Activated naive CD8-positive, alpha-beta T cell treated with anti-CD3 and anti-CD28 coated beads, Interleukin-2, amount 50 U/mL, for 24 hours (primary cell): ENCODE data around the gene RPL28.
A peak's percentile ranks its signal among the peaks of the same experiment; 100 is the strongest.

Experiments used
- ATAC-seq: fragments of 150-1000 bp; cut with Tn5 transposase; one replicate; pipeline ENCODE4 v1.10.0; 2021
- DNase-seq: peaks from one replicate; pipeline ENCODE4 v3.0.0; 2021
- H3K27ac Mint-ChIP-seq: one replicate; pipeline ENCODE4 v1.8.0; 2021; ENCODE audit warnings: mild to moderate bottlenecking, mixed read lengths
- H3K27me3 Mint-ChIP-seq: one replicate; pipeline ENCODE4 v1.8.0; 2021; ENCODE audit warnings: mixed read lengths
- H3K36me3 Mint-ChIP-seq: one replicate; pipeline ENCODE4 v1.8.0; 2021; ENCODE audit warnings: low read depth, mixed read lengths
- H3K4me1 Mint-ChIP-seq: one replicate; pipeline ENCODE4 v1.8.0; 2021; ENCODE audit warnings: mixed read lengths
- H3K4me3 Mint-ChIP-seq: one replicate; pipeline ENCODE4 v1.8.0; 2021; ENCODE audit warnings: mild to moderate bottlenecking, moderate library complexity, mixed read lengths
- H3K9me3 Mint-ChIP-seq: one replicate; pipeline ENCODE4 v1.8.0; 2021; ENCODE audit warnings: mixed read lengths

RPL28 gene

DNA sequence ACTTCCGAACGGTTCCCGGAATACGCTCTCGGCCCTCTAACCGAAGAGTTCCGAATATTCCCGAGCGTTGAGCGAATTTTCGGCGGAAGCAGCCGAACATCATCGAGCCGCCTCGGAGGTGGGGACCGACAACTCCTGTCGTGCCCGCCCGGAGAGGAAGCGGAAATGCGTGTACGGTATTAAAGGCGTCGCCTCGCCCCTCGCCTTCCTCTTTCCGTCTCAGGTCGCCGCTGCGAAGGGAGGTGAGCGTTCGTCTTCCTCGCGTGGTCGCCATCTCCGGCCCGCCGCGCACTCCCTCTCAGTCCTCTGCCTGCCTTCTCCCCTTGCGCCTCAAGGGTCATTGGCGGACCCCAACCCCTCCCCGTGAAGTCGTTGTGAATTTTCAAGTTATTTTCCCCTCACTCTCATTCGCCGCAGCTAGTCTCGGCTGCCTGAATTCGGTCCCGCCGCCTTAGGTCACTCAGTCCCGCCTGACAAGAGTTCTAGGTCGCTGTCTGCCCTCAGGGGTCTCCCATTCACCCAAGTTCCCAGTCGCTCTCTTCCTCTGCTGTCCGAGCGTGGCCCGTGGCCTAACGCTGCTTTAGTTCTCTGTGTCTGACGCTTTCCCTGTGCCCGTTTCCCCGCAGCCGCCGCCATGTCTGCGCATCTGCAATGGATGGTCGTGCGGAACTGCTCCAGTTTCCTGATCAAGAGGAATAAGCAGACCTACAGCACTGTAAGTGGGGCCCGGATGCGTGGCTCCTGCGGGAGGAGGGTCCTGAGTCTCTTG is at the start of gene RPL28:
Gene RPL28 (plus strand): TSS at position 209 of the 769 bp plus-strand sequence. CDS start 426 bp downstream, at position 635.
- Mint-ChIP-seq H3K27me3 (peaks cover 2% of the 10 kb centered on the region), H3K36me3 (peaks cover 50% of the 10 kb centered on the region), H3K27ac (peak within 1 kb of the TSS; percentile 99), H3K9me3 (no peaks in the 10 kb centered on the region), H3K4me3 (peak within 1 kb of the TSS; percentile 97), H3K4me1 (peaks cover 61% of the 10 kb centered on the region)
- DNase-seq (peak; percentile 98), ATAC-seq (peak; percentile 60)

DNA sequence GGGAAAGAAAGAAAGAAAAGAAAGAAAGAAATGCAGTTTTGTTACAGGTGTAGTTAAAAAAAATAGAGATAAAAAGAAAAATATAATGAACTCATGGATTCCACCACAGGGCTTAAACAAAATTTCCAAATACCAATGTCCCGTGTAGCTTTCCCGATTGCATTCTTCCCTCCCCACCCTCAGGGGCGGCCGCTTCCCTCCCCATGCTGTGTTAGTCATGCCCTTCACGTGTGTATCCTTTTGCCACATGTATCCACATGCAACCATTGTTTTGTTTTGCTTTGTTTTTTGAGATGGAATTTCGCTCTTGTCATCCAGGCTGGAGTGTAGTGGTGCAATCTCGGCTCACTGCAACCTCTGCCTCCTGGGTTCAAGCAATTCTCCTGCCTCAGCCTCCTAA is 49.6 kb upstream of the RPL28 start:
- DNase-seq (no peak), ATAC-seq (no peak)
- Mint-ChIP-seq H3K4me1 (peaks cover 19% of the 10 kb centered on the region), H3K27me3 (peaks cover 20% of the 10 kb centered on the region), H3K36me3 (peaks cover 3% of the 10 kb centered on the region), H3K9me3 (no peaks in the 10 kb centered on the region), H3K27ac (no peak overlapping the region), H3K4me3 (no peak overlapping the region)

DNA sequence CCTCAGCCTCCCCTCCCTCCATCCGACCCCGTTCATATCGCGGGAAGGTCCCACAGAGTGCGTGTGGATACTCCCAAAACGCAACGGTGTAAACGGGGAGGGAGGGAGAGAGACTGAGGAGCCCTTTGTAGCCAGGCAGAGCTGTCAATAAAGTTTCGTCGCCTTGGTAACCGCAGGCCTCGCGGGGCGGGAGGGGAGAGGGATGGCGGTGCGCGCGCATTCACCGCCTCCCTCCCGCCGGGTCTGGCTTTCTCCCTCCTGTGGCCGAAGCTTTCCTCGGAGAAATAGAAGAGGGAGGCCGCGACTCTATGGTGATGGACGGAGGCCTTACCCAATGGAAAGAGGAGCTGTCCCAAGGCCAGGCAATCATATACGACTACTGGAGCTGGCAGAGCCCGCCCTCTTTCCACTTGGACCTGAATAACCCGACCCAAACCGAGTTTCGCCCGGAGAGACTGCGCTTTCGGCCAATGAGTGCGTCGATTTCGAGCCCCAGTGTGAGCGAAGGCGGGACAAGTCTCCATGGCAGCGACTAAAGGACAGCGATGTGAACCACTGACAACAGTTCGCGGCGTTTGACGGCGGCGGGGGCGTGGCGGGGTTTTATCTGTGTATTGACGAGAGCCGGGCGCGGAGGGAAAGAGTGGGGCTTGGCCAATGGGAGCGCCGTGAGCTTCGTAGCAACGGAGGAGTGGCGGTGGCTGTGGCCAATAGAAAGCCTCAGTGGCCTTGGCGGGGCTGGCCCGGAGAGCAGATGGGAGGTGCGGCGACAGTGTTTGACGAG is 46.4 kb upstream of the RPL28 start, which contains the start of gene KMT5C:
Gene KMT5C (plus strand): TSS at position 772 of the 784 bp plus-strand sequence. CDS start 2,061 bp downstream, outside the sequence.
- Mint-ChIP-seq H3K36me3 (peaks cover 4% of the 10 kb centered on the region), H3K27ac (peak within 1 kb of the TSS; percentile 97), H3K4me1 (peaks cover 24% of the 10 kb centered on the region), H3K4me3 (peak within 1 kb of the TSS; percentile 87), H3K9me3 (no peaks in the 10 kb centered on the region), H3K27me3 (peaks cover 14% of the 10 kb centered on the region)
- DNase-seq: peak; percentile 100
- ATAC-seq: peak; percentile 89

DNA sequence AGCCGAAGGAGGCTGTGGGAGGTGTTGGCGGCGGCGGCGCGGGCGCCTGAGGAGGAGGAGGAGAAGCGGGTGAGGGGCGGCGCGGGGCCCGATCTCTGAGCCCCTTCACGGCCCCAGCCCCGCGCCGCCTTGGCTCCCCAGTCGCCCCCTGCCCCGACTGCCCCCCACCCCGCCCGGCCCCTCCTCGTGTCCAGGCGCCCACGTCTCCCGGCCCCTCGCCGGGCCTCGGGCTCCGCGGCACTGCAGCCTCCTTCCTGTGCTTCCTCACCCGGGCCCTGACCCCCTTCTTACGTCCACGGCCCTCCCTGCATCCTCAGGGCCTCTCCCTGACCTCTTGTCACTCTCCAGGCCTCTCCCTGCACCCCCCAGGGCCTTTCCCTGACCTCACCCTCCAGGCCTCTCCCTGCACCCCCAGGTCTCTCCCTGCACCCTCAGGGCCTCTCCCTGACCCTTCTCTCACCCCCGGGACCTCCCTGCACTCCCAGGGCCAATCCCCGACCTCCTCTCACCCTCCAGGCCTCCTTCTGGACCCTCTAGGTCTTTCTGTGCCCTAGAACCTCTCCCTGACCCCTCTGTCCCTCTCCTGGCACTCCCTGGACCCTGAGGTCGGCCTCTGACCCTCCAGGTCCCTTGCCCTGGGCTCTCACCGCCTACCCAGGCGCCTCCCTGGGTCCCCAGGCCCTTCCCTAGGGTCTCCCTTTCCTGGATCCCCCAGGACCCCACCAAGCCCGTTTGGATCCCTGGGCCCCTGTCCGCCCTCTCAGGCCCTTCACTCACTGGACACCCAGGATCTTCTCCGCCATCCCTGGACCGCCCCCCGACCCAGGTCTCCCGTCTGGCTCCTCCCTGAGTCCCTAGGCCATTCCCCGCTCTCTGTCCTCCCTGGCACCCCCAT is 45.6 kb upstream of the RPL28 start:
- Mint-ChIP-seq H3K4me1 (peaks cover 24% of the 10 kb centered on the region), H3K27me3 (peaks cover 12% of the 10 kb centered on the region), H3K9me3 (no peaks in the 10 kb centered on the region), H3K36me3 (peaks cover 4% of the 10 kb centered on the region), H3K27ac (peak overlapping the region; percentile 97), H3K4me3 (peak overlapping the region; percentile 87)
- no peak for ATAC-seq
- DNase-seq: peak; percentile 46

DNA sequence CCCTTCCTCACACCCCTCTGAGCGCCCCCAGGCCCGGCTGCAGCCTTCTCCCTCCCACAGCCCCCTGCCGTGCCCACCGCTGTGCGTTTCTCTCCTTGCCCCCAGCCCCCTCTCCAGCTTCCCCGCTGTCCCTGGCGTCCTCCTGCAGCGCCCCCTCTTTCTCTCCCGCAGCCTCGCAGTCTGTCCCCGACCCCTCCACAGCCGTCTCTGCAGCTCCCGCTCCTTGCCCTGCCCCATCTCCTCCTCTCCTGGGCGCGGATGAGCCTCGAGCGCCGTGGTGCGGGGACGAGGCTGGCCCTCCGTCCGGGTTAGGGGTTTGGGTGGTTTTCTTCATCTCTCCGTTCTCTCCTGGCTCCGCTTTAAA is 45.0 kb upstream of the RPL28 start:
- no peak for ATAC-seq
- peak overlapping the region; percentile 86 for H3K27ac Mint-ChIP-seq
- H3K36me3 Mint-ChIP-seq: peaks cover 8% of the 10 kb centered on the region
- no peaks in the 10 kb centered on the region for H3K9me3 Mint-ChIP-seq
- peak; percentile 35 for DNase-seq
- peaks cover 12% of the 10 kb centered on the region for H3K27me3 Mint-ChIP-seq
- H3K4me1 Mint-ChIP-seq: peaks cover 24% of the 10 kb centered on the region
- peak overlapping the region; percentile 87 for H3K4me3 Mint-ChIP-seq

DNA sequence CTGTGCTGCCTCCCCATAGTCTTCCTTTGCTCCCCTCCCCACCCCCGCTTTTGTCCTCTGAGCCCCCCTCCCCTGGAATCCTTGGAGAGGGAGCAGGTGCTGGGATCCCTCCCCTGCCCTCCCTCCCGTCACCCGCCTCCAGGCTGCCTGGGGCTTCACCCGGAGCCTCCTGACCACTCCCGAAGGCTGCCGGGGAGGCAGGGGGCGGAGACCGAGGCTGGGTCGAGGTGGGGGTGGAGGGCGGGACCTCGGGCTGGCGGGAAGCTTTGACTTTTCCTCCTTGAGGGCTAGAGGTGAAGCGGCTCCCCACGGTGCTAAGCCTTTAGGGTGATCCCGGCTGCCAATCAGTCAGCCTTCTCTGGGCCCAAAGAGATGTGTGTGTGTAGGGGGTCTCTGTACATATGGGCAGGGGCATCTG is 44.6 kb upstream of the RPL28 start:
- Mint-ChIP-seq H3K36me3 (peaks cover 8% of the 10 kb centered on the region), H3K4me1 (peaks cover 24% of the 10 kb centered on the region), H3K4me3 (peak overlapping the region; percentile 87), H3K27me3 (peaks cover 11% of the 10 kb centered on the region), H3K9me3 (no peaks in the 10 kb centered on the region), H3K27ac (peak overlapping the region; percentile 86)
- DNase-seq: peak; percentile 81
- ATAC-seq: no peak

DNA sequence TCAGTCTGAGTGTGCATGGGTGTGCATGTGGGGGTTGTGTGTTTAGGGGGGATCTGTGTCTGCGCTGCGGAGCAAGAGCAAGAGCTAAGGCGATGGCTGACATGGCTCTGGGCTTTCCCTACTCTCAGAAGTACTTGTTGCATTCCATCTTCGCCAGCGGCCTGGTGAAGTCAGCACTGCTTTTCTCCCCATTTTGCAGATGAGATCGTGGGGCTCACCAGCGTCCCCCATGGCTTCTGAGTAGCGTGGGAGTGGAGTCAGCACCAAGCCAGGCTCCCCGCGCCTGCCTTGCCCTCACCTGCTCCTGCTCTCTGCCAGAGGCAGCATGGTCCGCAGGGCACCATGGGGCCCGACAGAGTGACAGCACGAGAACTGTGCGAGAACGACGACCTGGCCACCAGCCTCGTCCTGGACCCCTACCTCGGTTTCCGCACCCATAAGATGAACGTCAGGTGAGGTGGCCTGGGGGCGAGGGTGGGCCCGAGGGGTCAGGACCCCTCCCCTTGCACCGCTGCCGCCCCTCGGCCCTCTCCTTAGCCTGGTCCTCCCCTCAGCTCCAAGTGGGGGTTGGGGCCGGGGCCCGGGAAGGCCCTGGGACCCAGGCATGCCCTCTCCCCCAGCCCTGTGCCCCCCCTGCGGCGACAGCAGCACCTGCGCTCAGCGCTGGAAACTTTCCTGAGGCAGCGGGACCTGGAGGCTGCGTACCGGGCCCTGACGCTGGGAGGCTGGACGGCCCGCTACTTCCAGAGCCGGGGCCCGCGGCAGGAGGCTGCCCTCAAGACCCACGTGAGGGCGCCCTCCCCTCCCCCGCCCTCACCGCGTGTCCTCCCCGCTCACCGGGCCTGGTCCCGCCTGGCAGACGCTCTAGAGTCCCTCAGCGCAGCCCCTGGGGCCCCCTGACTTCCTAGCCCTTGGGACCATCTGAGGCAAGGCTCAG is 43.9 kb upstream of the RPL28 start:
- DNase-seq (no peak), ATAC-seq (no peak)
- H3K4me1 Mint-ChIP-seq: peaks cover 24% of the 10 kb centered on the region
- no peaks in the 10 kb centered on the region for H3K9me3 Mint-ChIP-seq
- peaks cover 10% of the 10 kb centered on the region for H3K27me3 Mint-ChIP-seq
- H3K36me3 Mint-ChIP-seq: peaks cover 8% of the 10 kb centered on the region
- peak overlapping the region; percentile 71 for H3K4me3 Mint-ChIP-seq
- no peak overlapping the region for H3K27ac Mint-ChIP-seq

DNA sequence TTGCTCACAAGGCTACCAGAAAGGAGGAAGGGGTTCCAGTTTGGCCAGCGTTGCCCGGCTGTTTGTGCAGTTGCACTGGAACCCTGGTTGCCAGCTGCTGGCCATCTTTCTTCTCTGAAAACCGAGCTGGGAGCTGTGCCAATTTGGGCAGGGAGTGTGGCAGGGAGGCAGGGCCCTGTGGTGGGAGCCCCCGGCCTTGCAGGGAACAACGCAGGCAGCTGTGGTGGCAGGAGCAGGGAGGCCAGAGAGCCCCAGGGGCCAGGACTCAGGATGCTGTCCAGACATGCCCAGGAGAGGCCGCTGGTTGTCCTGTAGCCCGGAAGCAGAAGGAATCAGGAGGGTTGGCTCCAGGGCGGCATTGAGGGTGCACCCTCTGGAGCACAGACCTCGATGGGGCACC is 41.3 kb upstream of the RPL28 start:
- peaks cover 7% of the 10 kb centered on the region for H3K36me3 Mint-ChIP-seq

DNA sequence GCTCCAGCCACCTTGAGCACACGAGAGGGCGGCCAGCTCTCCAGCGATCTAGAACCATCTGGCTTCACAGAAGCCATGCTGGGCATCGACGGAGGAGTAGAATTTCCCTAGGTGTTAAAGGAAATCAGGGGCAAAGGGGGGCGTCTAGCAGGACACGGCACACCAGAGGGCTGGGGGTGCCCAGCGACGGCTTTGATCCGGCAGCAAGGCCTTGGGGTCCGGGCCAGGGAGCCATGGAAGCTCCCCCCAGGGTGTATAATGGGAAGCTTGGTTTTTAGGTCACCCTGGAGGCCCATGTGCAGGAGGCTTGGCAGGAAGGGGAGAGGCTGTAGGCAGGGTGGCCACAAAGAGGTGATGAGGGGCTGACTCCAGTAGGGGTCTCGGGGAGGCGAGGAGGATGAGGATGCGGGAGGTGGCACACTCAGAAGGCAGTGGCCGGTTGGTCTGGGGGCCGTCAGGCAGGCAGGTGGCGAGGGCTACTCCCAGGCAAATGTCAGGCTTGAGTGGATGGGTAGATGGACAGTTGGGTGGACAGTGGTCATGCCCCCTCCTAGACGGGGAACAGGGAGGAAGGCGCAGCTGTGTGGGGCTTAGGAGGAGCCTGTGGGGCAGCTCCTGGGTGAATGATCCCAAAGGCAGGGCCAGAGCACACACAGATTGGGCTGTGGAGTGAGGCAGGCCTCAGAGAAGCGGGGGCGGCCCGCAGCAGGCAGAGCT is 40.5 kb upstream of the RPL28 start:
- DNase-seq: no peak
- no peak overlapping the region for H3K27ac Mint-ChIP-seq
- no peaks in the 10 kb centered on the region for H3K9me3 Mint-ChIP-seq
- H3K4me3 Mint-ChIP-seq: no peak overlapping the region
- ATAC-seq: no peak
- H3K36me3 Mint-ChIP-seq: peaks cover 5% of the 10 kb centered on the region
- H3K4me1 Mint-ChIP-seq: peaks cover 12% of the 10 kb centered on the region
- H3K27me3 Mint-ChIP-seq: no peaks in the 10 kb centered on the region

More for the DNA sequence above, 41.3 kb upstream of the RPL28 start:
- Mint-ChIP-seq H3K9me3 (no peaks in the 10 kb centered on the region), H3K27ac (no peak overlapping the region), H3K4me1 (peaks cover 15% of the 10 kb centered on the region), H3K4me3 (no peak overlapping the region), H3K27me3 (peaks cover 3% of the 10 kb centered on the region)
- DNase-seq: no peak
- ATAC-seq: no peak

DNA sequence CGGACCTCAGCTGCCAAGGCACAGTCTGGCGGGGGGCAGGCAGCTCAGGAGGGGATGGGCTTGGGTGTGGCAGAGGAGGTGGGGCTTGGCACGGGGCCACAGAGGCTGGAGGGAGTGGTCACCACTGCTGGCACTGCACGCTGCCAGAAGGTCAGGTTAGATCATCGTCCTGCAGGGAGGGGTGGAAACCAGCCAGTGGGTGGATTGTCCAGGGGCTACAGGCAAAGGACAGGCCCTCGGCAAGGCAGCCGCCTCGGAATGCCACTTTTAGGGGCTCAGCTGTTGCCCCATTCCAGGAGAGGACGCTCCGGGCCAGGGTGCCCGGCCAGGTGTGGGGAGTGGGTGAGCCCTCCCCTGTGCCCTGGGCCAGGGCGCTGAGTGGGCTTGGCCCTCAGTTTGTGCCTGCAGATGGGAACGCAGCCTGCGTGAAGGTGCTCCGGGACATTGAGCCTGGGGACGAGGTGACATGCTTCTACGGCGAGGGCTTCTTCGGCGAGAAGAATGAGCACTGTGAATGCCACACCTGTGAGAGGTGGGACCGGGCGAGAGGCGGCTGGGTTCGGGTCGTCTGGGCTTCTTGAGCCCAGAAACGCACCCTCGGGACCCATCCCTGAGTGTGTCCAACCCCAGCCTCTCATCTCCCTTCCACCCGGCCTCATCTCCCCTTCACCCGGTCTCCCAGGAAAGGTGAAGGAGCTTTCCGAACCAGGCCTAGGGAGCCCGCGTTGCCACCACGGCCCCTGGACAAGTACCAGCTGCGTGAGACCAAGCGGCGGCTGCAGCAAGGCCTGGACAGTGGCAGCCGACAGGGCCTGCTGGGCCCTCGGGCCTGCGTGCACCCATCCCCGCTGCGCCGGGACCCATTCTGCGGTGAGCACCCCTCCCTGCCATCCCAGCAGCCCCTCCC is 39.7 kb upstream of the RPL28 start:
- Mint-ChIP-seq H3K27ac (no peak overlapping the region), H3K36me3 (peaks cover 5% of the 10 kb centered on the region)
- DNase-seq: no peak

DNA sequence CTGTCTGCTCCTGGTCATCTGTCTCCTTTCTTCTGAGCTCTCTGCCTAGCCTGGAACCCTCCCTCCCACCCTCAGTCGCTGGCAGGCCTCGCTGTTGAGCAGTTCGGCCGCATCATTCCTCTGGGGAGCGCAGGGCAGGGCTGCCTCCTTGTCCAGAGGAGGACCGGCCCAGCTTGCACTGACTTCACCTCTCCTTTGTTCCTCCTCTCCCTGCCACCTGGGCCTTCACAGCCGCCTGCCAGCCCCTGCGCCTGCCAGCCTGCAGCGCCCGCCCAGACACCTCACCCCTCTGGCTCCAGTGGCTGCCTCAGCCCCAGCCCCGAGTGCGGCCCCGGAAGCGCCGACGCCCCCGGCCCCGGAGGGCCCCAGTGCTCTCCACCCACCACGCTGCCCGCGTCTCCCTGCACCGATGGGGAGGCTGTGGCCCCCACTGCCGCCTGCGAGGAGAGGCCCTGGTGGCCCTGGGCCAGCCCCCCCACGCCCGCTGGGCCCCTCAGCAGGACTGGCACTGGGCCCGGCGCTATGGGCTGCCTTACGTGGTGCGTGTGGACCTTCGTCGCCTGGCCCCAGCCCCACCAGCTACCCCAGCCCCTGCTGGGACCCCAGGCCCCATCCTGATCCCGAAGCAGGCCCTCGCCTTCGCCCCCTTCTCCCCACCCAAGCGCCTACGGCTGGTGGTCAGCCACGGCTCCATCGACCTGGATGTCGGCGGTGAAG is 38.8 kb upstream of the RPL28 start:
- peaks cover 11% of the 10 kb centered on the region for H3K27me3 Mint-ChIP-seq
- DNase-seq (no peak), ATAC-seq (no peak)
- peaks cover 3% of the 10 kb centered on the region for H3K36me3 Mint-ChIP-seq
- H3K4me3 Mint-ChIP-seq: no peak overlapping the region
- H3K9me3 Mint-ChIP-seq: no peaks in the 10 kb centered on the region
- no peak overlapping the region for H3K27ac Mint-ChIP-seq
- peaks cover 2% of the 10 kb centered on the region for H3K4me1 Mint-ChIP-seq

More for the DNA sequence above, 39.7 kb upstream of the RPL28 start:
- H3K27me3 Mint-ChIP-seq: peaks cover 3% of the 10 kb centered on the region
- no peak overlapping the region for H3K4me3 Mint-ChIP-seq
- ATAC-seq: no peak
- H3K9me3 Mint-ChIP-seq: no peaks in the 10 kb centered on the region
- peaks cover 5% of the 10 kb centered on the region for H3K4me1 Mint-ChIP-seq
